Activated CD8-positive, alpha-beta T cell treated with anti-CD3 and anti-CD28 coated beads for 36 hours (primary cell): ENCODE data around the gene DES. TPM values are rescaled to one million over a fixed set of nuclear protein-coding genes. Genes with fewer than 3 reads are reported as not detected.

Experiments used
- ATAC-seq: fragments of 200-7000 bp; cut with Tn5 transposase; one replicate; pipeline ENCODE4 v1.10.0; 2021; ENCODE audit warnings: mild to moderate bottlenecking, moderate library complexity
- CTCF ChIA-PET: fragments of 350-600 bp; sonication (Branson Sonifier 250); formaldehyde crosslinking; loops from one replicate; lab custom pipeline; 2021; ENCODE audit warnings: antibody characterized with exemption; lab: Charles Lee
- POLR2A ChIA-PET: fragments of 350-600 bp; sonication (Branson Sonifier 250); formaldehyde crosslinking; loops from one replicate; lab custom pipeline; 2021; ENCODE audit warnings: antibody characterized with exemption; lab: Charles Lee
- DNase-seq: peaks from one replicate; pipeline ENCODE4 v3.0.0-alpha.2; 2020
- H3K27ac Mint-ChIP-seq: one replicate; pipeline ENCODE4 v1.8.0; 2021; ENCODE audit warnings: mild to moderate bottlenecking, mixed read lengths
- H3K27me3 Mint-ChIP-seq: one replicate; pipeline ENCODE4 v1.8.0; 2021; ENCODE audit warnings: mixed read lengths
- H3K36me3 Mint-ChIP-seq: one replicate; pipeline ENCODE4 v1.8.0; 2021; ENCODE audit warnings: low read depth, mixed read lengths
- H3K4me1 Mint-ChIP-seq: one replicate; pipeline ENCODE4 v1.8.0; 2021; ENCODE audit warnings: low read depth, mixed read lengths
- H3K4me3 Mint-ChIP-seq: one replicate; pipeline ENCODE4 v1.8.0; 2021; ENCODE audit warnings: mild to moderate bottlenecking, moderate library complexity, mixed read lengths
- H3K9me3 Mint-ChIP-seq: one replicate; pipeline ENCODE4 v1.8.0; 2021; ENCODE audit warnings: mixed read lengths
- CTCF ChIP-seq: fragments of 200-600 bp; IDR thresholded peaks from one replicate; pipeline ENCODE4 v1.8.0; 2022; ENCODE audit warnings: antibody characterized with exemption, mild to moderate bottlenecking
- intact Hi-C: fragments of 100-400 bp; cut with micrococcal nuclease; formaldehyde crosslinking; loops from one replicate; pipeline ENCODE4 v1.10.0; 2022
- total RNA-seq, 2 experiments: library from RNA; stranded (reverse); gene quantifications; one replicate each; pipeline ENCODE4 v1.2.3, GENCODE V29; 2021

The DES gene
- total RNA-seq, 2 experiments from 2014 or later = not detected

DNA sequence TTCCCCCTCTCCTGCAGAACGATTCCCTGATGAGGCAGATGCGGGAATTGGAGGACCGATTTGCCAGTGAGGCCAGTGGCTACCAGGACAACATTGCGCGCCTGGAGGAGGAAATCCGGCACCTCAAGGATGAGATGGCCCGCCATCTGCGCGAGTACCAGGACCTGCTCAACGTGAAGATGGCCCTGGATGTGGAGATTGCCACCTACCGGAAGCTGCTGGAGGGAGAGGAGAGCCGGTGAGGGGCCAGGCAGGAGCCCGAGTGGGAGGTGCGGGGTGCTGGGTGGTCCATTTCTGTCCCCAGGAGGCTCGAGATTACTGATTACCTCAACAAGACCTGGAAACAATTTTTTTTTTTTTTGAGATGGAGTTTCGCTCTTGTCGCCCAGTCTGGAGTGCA lies 3.1 kb downstream of the DES start:
- CTCF ChIA-PET = interaction anchor here (1.8 kb wide), 1 partner anchor 74 kb away, joined by 4 read pairs; no protein-coding TSS in a partner anchor
- H3K36me3 Mint-ChIP-seq = no peaks in the 10 kb centered on the region
- TF ChIP-seq CTCF = no peak
- H3K9me3 Mint-ChIP-seq = no peaks in the 10 kb centered on the region
- H3K4me1 Mint-ChIP-seq = no peaks in the 10 kb centered on the region
- DNase-seq (no peak), ATAC-seq (no peak)
- intact Hi-C loops = no loop called here
- H3K27me3 Mint-ChIP-seq = peaks cover 22% of the 10 kb centered on the region
- H3K27ac Mint-ChIP-seq = no peak overlapping the region
- no peak overlapping the region for H3K4me3 Mint-ChIP-seq
- POLR2A ChIA-PET = no interaction called here

DNA sequence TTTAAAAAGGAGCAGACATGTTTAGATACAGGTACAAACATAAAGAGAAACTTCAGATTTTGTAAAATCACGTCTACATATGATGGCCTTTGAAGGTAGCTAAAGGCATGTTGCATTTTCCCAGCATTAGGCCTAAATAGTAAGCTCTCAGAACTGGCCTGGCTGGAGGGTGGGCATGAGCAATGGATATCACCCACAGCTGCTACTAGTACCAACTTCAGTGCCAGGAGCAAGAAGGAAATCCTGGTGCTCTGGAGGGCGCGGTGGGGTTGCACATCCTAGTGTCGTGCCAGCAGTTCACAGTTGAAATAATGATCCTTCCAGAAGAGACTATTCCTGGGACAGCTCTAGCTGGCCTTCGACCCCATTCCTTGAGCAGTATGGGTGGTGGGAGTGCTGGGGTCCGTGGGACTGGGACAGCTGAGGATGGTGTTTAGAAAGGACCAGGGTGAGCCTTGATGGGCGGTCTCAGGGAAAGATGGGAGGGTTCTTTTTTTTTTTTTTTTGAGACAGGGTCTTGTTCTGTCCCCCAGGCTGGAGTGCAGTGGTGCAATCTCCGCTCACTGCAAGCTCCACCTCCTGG lies 4.9 kb downstream of the DES start:
- Mint-ChIP-seq H3K27ac (no peak overlapping the region), H3K4me1 (no peaks in the 10 kb centered on the region), H3K36me3 (no peaks in the 10 kb centered on the region), H3K9me3 (no peaks in the 10 kb centered on the region), H3K27me3 (peaks cover 20% of the 10 kb centered on the region), H3K4me3 (no peak overlapping the region)
- intact Hi-C loops = no loop called here
- TF ChIP-seq CTCF = no peak
- DNase-seq (no peak), ATAC-seq (no peak)
- ChIA-PET POLR2A (no interaction called here), CTCF (interaction anchor here (1.2 to 1.5 kb wide), 2 partner anchors 21 to 72 kb away, joined by 5 to 6 read pairs; a partner anchor contains a TSS)

- TF ChIP-seq CTCF = no peak
- ATAC-seq = no peak
- H3K27me3 Mint-ChIP-seq = peaks cover 20% of the 10 kb centered on the region
- no peaks in the 10 kb centered on the region for H3K9me3 Mint-ChIP-seq
- no peak for DNase-seq
- H3K36me3 Mint-ChIP-seq = no peaks in the 10 kb centered on the region
- ChIA-PET CTCF (interaction anchor here (1.0 to 1.5 kb wide), 4 partner anchors 10 to 93 kb away, joined by 3 to 6 read pairs (median 4); a partner anchor contains a TSS), POLR2A (no interaction called here)
- H3K4me1 Mint-ChIP-seq = no peaks in the 10 kb centered on the region
- intact Hi-C loops = no loop called here
- no peak overlapping the region for H3K27ac Mint-ChIP-seq
- H3K4me3 Mint-ChIP-seq = no peak overlapping the region
These were observed 5.6 kb downstream of the DES start for GRCh38 chr2:219423652-219424377.

GRCh38 chr2:219425238-219426067 lies 7.3 kb downstream of the DES start:
- no peak for TF ChIP-seq CTCF
- ATAC-seq = no peak

More at GRCh38 chr2:219425238-219426067, 7.3 kb downstream of the DES start:
- no peak overlapping the region for H3K27ac Mint-ChIP-seq
- peaks cover 9% of the 10 kb centered on the region for H3K27me3 Mint-ChIP-seq
- H3K4me1 Mint-ChIP-seq = no peaks in the 10 kb centered on the region
- ChIA-PET POLR2A (no interaction called here), CTCF (interaction anchor here (1.0 kb wide), 1 partner anchor 91 kb away, joined by 3 read pairs; no protein-coding TSS in a partner anchor)
- no peak overlapping the region for H3K4me3 Mint-ChIP-seq
- H3K36me3 Mint-ChIP-seq = no peaks in the 10 kb centered on the region
- intact Hi-C loops = no loop called here
- H3K9me3 Mint-ChIP-seq = no peaks in the 10 kb centered on the region
- no peak for DNase-seq
